Right ventricle myocardium superior (tissue), 1 donor: ENCODE data around the gene GATB. TPM values are rescaled to one million over a fixed set of nuclear protein-coding genes. Genes with fewer than 3 reads are reported as not detected.

ENCODE experiments used
- ATAC-seq: fragments of 200-7000 bp; cut with Tn5 transposase; one replicate; pipeline ENCODE4 v1.9.1; 2020; ENCODE audit warnings: mild to moderate bottlenecking; ENCODE audit not compliant: poor library complexity
- DNase-seq: peaks from one replicate; pipeline ENCODE4 v3.0.0-alpha.2; 2020
- intact Hi-C: fragments of 100-400 bp; cut with DNase I; formaldehyde crosslinking; loops from one replicate; pipeline ENCODE4 v1.11.2; 2022
- total RNA-seq: library from RNA; stranded (reverse); fragmentation: NEBNext Ultra II Directional; extraction: Animal tissue kit (Norgen Biotek cat#: 25700); gene quantifications from one replicate; pipeline ENCODE4 v1.2.1, GENCODE V29; 2021
- donor health status: DM: no; HTN: yes; CAD: no; lungs with severe emphysema.

Gene GATB
- total RNA-seq, 1 donor from 2014 or later, result 147 TPM

GRCh38 chr4:151715881-151716280, 44.9 kb downstream of the GATB start:
- ATAC-seq (no peak), DNase-seq (no peak)
- intact Hi-C loops, result no loop called here

GRCh38 chr4:151712777-151713176, 48.0 kb downstream of the GATB start:
- ATAC-seq, result no peak
- intact Hi-C loops, result no loop called here

GRCh38 chr4:151711646-151712045, 49.2 kb downstream of the GATB start:
- intact Hi-C loops, result no loop called here
- no peak for DNase-seq
- no peak for ATAC-seq

More at GRCh38 chr4:151712777-151713176, 48.0 kb downstream of the GATB start:
- DNase-seq, result no peak

GRCh38 chr4:151709587-151709986, 51.2 kb downstream of the GATB start:
- DNase-seq (no peak), ATAC-seq (no peak)
- intact Hi-C loops, result no loop called here

- intact Hi-C loops, result no loop called here
- no peak for DNase-seq
- ATAC-seq, result no peak
Measured at GRCh38 chr4:151709071-151709470, 51.7 kb downstream of the GATB start.

GRCh38 chr4:151708100-151708499, 52.7 kb downstream of the GATB start:
- intact Hi-C loops, result no loop called here
- DNase-seq (no peak), ATAC-seq (no peak)

- no peak for ATAC-seq
- intact Hi-C loops, result no loop called here
Measured at GRCh38 chr4:151703401-151703800, 57.4 kb downstream of the GATB start.

GRCh38 chr4:151702256-151702655, 58.6 kb downstream of the GATB start:
- ATAC-seq (no peak), DNase-seq (no peak)
- intact Hi-C loops, result no loop called here

More at GRCh38 chr4:151703401-151703800, 57.4 kb downstream of the GATB start:
- no peak for DNase-seq

GRCh38 chr4:151700566-151701316, 60.1 kb downstream of the GATB start:
- DNase-seq (no peak), ATAC-seq (no peak)
- intact Hi-C loops, result no loop called here

- no peak for ATAC-seq
- no peak for DNase-seq
- intact Hi-C loops, result no loop called here
Measured at GRCh38 chr4:151698213-151698612, 62.6 kb downstream of the GATB start.

GRCh38 chr4:151694961-151695720, 65.7 kb downstream of the GATB start:
- intact Hi-C loops, result no loop called here
- ATAC-seq (peak; percentile 79), DNase-seq (no peak)

GRCh38 chr4:151692821-151693673, 67.8 kb downstream of the GATB start:
- no peak for DNase-seq
- intact Hi-C loops, result no loop called here
- ATAC-seq, result no peak

- no peak for ATAC-seq
- intact Hi-C loops, result no loop called here
- DNase-seq, result no peak
Measured at GRCh38 chr4:151692443-151692782, 68.4 kb downstream of the GATB start.

GRCh38 chr4:151691639-151692442, 69.0 kb downstream of the GATB start:
- intact Hi-C loops, result no loop called here
- DNase-seq (peak; percentile 68), ATAC-seq (no peak)

- ATAC-seq (no peak), DNase-seq (no peak)
- intact Hi-C loops, result no loop called here
Measured at GRCh38 chr4:151690876-151691275, 69.9 kb downstream of the GATB start.

GRCh38 chr4:151690164-151690870, 70.5 kb downstream of the GATB start:
- DNase-seq (no peak), ATAC-seq (no peak)
- intact Hi-C loops, result no loop called here

- no peak for DNase-seq
- ATAC-seq, result no peak
- intact Hi-C loops, result loop anchor here (5.0 kb wide), 1 partner anchor 118 kb away; no protein-coding TSS in a partner anchor
Measured at GRCh38 chr4:151689211-151689991, 71.4 kb downstream of the GATB start.
